ENCODE results near the gene TXNDC8. TPM values are rescaled to one million over a fixed set of nuclear protein-coding genes. Genes with fewer than 3 reads are reported as not detected.

The TXNDC8 gene
- total and polyA plus RNA-seq, 9 donors, result not detected

- H3K27me3 ChIP-seq, result no peaks in the 10 kb centered on the region
- no peaks in the 10 kb centered on the region for H3K36me3 ChIP-seq
- DNase-seq, result no peak
- 83 to 87% (median 86%) methylated on average over 3 of the region's 3 CpGs for WGBS, 3 donors
- TF ChIP-seq CTCF (IDR thresholded peaks at IDR 0.05), result no peak
- no peak for TF ChIP-seq POLR2A (IDR thresholded peaks at IDR 0.05)
- no peaks in the 10 kb centered on the region for H3K4me1 ChIP-seq (ENCODE audit: insufficient read depth)
- H3K27ac ChIP-seq, result no peak overlapping the region
- intact Hi-C loops (cut with DNase I), result no loop called here
- no peaks in the 10 kb centered on the region for H3K9me3 ChIP-seq
- no peak overlapping the region for H3K4me3 ChIP-seq
Observed at GRCh38 chr9:110332766-110333165, 4.9 kb downstream of the TXNDC8 start.

- Histone ChIP-seq H3K27me3 (no peaks in the 10 kb centered on the region), H3K9me3 (no peaks in the 10 kb centered on the region)
- intact Hi-C loops (cut with DNase I), result no loop called here
Observed at GRCh38 chr9:110330484-110331105, 7.1 kb downstream of the TXNDC8 start.

DNA sequence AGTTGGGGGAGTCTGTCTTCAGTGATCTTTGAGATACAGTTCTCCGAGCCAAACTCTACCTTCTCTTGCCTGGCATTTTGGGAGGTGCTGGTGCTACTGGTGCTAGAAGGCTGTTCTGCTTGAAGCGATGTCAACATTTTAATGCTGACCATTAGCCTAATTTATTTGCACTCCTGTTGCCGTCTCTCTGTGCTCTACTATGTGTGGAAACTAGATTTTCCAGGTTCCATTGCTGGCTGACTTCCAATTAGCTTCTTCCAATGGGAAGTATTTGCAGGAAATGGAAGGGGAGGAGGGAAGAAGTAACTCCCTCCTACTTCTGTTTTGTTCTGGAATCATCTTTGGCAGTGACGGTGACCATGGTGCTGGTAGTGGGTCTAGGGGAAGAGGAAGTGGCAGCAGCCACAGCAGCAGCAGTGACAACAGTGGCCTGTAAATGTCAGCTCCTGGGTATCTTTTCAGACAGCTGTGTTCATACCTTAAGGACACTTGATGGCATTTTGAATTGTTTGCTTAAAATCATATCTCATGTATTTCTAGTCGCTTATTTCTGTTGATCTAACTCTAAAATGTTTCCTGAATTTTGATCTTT is 7.9 kb downstream of the TXNDC8 start:
- Histone ChIP-seq H3K9me3 (no peaks in the 10 kb centered on the region), H3K4me1 (ENCODE audit: insufficient read depth) (no peaks in the 10 kb centered on the region), H3K27me3 (no peaks in the 10 kb centered on the region), H3K36me3 (no peaks in the 10 kb centered on the region), H3K4me3 (no peak overlapping the region), H3K27ac (no peak overlapping the region)
- intact Hi-C loops (cut with DNase I), result no loop called here
- WGBS, 3 donors, result 71 to 74% (median 73%) methylated on average over 5 of the region's 5 CpGs
- no peak for TF ChIP-seq EP300 (IDR thresholded peaks at IDR 0.05)
- TF ChIP-seq CTCF (IDR thresholded peaks at IDR 0.05), result no peak
- no peak for TF ChIP-seq POLR2A (IDR thresholded peaks at IDR 0.05)
- DNase-seq, result no peak

More at GRCh38 chr9:110330484-110331105, 7.1 kb downstream of the TXNDC8 start:
- DNase-seq, result no peak
- no peak overlapping the region for H3K27ac ChIP-seq
- TF ChIP-seq CTCF (IDR thresholded peaks at IDR 0.05) (no peak), POLR2A (IDR thresholded peaks at IDR 0.05) (no peak)
- H3K4me3 ChIP-seq, result no peak overlapping the region
- no peaks in the 10 kb centered on the region for H3K36me3 ChIP-seq
- no peaks in the 10 kb centered on the region for H3K4me1 ChIP-seq (ENCODE audit: insufficient read depth)
- WGBS, 3 donors, result 97 to 100% (median 98%) methylated on average over 1 of the region's 1 CpG

DNA sequence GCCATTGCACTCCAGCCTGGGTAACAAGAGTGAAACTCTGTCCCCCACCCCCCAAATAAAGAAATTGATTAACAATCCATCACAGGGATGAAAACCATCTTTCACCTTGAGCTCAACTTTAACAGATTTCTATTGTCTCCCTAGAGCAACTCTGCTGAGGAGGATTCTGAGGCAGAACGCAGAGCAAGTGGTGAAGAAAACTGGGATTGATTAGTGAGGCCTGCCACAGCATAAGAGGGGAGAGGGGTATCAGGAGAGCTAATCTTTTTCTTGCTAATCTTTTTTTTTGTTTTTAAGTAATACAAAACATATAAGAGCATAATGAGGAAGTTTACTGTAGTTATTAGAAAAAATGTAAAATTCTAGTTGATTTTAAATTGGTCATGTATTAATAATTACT is 8.9 kb downstream of the TXNDC8 start:
- intact Hi-C loops (cut with DNase I), result no loop called here
- H3K4me1 ChIP-seq (ENCODE audit: insufficient read depth), result no peaks in the 10 kb centered on the region
- no peak overlapping the region for H3K4me3 ChIP-seq
- no peaks in the 10 kb centered on the region for H3K36me3 ChIP-seq
- no peak for TF ChIP-seq POLR2A (IDR thresholded peaks at IDR 0.05)
- TF ChIP-seq EP300 (IDR thresholded peaks at IDR 0.05), result no peak
- no peak for TF ChIP-seq CTCF (IDR thresholded peaks at IDR 0.05)
- H3K27ac ChIP-seq, result no peak overlapping the region
- WGBS, 3 donors, result 79 to 91% (median 89%) methylated on average over 1 of the region's 1 CpG
- H3K9me3 ChIP-seq, result no peaks in the 10 kb centered on the region
- no peaks in the 10 kb centered on the region for H3K27me3 ChIP-seq
- no peak for DNase-seq
